Activated CD4-positive, CD25-positive, alpha-beta regulatory T cell (primary cell): ENCODE data around the gene SNRPA.
A peak's percentile ranks its signal among the peaks of the same experiment; 100 is the strongest.

Experiments
- DNase-seq, 4 experiments: peaks; one replicate each; lab custom pipeline; 2025; lab: John Stamatoyannopoulos, UW

The SNRPA gene

DNA sequence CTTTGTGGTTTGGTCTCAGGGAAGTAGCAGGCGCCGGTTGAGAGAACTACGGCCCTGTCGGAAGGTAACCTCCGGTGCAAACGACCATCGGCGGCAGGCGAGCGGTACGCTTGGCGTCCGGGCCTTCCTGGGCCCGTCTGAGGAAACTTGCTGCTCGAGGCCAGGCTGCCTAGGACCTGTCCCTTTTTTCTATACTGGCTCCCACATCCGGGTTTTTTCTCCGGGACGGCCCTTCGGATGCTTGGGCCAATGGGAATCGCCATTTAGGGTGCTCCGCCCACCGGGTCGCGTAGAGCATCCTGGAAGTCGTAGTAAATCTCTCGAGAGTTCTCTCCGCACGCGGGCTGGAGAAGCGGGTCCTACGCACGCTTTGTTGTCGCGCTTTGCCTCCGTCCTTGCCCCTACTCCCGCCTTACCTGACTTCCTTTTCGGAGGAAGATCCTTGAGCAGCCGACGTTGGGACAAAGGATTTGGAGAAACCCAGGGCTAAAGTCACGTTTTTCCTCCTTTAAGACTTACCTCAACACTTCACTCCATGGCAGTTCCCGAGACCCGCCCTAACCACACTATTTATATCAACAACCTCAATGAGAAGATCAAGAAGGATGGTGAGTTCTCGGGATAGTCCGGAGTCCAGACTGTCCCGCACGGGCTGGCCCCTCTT is at the start of gene SNRPA:
TSS of gene SNRPA (plus strand) at position 330 of the 664 bp plus-strand sequence. CDS start at position 536, 206 bp downstream.
- peak; percentile 79 to 90 (median 88) for DNase-seq

DNA sequence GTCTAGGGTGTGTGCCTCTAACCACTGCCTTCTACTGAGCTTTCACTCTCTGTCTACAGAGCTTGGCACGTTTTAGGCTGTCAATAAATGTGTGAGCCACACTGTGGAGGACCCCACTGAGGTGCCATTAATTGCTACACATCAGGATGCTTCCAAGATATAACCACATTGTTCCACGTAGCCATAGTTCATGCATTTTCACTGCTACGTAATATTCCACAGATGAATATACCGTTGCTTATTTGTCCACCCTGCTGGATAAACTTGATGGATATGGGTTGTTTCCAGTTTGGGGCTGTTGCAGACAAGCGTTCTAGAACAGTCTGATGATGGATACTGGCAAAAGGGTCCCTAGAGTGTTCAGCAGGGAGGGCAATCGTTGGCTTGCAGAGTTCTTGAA is 49.2 kb upstream of the SNRPA start:
- DNase-seq = no peak

DNA sequence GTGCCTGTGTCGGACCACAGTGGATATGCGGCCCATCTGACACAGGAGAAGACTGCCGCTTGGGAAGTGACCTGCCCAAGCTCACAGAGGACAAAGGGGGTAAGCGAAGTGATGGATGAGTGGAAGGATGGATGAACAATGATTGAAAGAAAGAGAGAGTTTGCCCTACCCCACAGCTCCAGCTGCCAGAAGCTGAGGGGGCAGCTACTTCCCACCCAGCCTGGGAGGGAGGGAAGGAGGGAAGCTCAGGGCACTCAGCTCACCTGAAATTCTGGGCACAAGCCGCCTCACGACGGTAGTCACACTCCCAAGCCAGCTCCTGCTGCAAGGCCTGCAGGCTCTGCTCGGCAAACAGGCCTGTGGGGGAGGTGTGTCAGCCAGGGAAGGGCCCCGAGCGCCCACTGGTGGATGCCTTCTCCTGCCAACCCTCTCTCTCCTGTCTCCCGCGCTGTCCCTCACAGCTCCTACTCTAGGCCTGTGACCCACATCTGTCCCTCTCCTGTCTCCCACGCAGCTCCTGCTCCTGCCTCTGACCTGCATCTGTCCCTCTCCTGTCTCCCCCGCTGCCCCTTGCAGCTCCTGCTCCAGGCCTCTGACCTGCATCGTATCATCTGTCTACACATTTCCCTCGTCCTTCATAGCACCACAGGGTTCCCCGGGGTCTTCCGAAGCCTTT is 48.5 kb upstream of the SNRPA start:
- DNase-seq = no peak

DNA sequence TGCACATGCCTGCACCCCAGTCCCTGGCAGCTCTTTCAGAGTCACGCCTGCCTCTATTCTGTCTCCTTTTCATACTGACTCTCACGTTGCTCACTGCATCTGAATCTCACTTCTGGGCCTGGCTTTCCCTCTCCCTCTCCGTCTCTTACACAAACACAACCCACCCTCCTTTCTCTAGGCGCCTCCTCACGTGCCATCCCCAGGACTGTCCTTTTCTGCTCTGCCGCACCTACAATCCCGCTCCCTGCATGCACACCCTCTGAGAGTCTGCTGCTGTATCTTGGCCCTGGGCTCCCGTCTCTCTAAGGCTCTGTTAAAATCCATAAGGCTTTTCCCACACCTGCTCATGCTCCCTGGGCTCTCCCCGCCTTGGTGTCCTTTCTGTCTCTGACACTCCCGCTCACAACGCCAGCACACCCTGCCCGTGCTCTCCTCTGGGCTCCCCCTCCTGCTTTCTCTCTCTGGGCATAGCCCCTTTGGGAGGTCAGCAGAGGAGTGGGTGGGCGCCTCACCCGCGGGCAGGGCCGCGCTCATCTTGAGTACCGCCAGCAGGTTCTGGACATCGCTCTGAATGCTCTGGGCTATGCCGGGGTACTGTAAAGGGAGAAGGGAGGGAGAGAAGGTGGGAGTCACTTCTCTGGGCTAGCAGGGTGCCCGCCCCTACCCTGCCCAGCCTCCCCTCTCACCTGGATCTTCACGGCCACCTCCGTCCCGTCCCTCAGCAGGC is 47.8 kb upstream of the SNRPA start:
- no peak for DNase-seq

DNA sequence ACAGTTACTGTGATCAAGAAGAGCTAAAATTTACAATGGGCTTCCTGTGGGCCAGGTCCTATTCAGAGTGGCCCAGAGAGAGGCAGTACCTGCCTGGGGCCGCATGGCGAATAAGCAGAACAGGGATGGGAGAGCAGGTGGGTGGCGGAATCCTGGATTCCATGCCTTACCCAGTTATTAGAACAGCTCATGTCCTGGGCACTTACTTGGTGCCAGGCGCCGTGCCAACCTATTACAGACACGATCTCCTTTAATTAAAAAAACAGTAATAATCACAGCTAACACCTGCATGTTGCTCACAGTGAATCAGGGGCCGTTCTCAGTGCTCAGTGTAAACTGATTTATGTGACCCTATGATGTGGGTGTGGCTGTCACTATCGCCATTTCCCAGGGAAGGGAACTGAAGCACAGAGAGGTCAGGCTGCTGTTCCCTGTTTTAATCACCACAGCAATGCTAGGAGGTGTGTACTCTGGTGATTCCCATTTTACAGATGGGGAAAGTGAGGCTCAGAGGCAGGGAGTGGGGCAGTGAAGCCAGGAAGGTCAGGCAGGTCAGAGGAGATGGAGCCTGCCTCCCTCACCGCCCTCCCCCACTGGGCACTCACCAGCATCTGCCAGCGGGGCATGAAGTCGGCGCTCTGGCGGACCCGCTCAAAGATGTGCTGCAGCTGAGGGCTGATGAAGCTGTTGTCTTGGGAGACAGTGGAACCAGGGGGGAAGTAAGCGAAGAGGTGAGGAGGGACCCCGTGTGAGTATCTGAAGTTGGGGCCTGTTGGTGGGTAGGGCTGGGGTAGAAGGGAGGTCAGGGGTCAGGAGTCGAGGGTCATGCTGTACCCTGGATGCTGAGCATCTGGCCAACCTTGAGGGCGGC is 46.3 kb upstream of the SNRPA start:
- DNase-seq = no peak

DNA sequence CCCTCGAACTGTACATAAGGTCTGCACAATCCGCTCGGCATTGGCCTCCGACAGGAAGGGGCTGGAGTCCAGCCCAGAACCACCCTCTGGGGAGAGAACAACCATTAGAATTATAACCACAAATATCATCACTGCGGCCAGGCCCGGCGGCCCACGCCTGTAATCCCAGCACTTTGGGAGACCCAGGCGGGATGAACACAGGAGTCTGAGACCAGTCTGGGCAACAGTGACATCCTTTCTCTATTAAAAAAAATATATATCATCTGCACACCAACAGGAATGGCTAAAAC is 45.7 kb upstream of the SNRPA start:
- no peak for DNase-seq

DNA sequence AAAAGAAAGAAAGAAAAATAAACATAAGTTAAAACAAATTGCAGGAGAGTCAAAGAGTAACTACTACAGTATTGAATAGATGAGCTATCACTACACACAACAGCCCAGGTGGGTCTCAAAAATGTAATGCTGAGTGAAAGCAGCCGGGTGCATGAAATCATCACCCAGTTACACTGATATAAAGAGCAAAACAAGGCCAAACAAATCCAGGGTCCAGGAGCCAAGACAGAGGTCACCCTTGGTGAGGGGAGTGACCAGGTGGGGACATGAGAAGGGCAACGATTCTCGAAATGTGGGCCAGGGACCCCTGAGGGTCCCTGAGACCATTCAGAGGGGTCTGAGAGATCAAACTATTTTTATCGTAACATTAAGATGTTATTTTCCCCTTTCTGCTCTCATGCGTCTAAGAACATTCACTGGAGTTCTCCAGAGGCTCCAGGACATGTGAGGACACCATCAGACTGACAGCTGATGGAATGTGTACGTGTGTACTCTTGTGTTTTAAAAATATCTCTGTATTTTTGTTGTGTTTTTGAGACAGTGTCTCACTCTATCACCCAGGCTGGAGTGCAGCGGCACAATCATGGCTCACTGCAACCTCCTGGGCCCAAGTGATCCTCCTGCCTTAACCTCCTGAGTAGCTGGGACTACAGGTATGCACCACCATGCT is 44.9 kb upstream of the SNRPA start:
- DNase-seq = no peak

DNA sequence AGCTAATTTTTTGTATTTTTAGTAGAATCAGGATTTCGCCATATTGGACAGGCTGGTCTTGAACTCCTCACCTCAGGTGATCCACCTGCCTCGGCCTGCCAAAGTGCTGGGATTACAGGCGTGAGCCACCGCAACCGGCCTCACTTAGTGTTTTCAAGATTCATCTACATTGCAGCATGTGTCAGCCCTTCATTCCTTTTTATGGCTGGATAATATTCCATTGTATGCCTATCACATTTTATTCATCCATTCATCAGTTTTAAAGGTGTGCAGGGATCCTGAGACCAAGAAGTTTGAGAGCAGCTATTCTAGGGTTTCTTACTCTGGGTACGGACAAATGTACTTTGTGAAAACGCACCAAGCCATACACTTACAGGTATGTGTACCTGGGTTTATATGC is 43.4 kb upstream of the SNRPA start:
- no peak for DNase-seq

DNA sequence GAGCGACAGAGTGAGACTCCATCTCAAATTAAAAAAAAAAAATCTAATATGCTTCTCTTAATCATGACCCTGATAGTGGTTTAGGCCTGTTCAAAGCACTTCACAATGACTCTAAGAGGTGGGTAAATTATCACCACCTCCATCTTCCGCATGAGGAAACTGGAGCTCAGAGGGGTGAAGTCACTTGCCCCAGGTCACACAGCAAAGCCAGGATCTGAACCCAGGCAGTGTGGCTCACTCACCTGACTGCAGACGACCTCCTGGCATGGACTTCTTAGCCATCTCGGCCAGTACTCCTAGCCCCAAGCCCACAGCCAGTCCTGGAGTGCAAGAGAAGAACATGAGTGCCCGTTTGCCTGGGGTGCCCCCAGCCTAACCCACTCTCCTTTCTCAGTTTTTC is 41.2 kb upstream of the SNRPA start:
- DNase-seq = no peak

DNA sequence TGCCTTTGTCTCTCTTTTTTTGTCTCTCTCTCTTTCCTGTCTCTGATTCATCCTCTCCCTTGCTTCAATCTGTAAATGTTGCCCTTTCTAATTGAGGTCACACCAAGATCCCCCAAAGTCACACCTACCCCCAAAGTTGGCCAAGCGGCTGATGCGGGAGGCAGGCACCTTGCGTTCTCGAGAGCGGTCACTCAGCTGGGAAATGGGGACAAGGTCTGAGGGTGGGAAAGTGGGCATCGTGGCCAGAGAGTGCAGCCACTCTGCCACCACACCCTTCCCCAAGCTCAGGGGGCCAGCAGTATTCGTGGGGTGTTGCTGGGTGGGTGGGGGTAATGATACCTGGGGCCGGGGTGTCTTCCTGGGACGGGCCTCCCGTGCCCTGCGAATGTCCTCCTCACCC is 37.1 kb upstream of the SNRPA start:
- no peak for DNase-seq

DNA sequence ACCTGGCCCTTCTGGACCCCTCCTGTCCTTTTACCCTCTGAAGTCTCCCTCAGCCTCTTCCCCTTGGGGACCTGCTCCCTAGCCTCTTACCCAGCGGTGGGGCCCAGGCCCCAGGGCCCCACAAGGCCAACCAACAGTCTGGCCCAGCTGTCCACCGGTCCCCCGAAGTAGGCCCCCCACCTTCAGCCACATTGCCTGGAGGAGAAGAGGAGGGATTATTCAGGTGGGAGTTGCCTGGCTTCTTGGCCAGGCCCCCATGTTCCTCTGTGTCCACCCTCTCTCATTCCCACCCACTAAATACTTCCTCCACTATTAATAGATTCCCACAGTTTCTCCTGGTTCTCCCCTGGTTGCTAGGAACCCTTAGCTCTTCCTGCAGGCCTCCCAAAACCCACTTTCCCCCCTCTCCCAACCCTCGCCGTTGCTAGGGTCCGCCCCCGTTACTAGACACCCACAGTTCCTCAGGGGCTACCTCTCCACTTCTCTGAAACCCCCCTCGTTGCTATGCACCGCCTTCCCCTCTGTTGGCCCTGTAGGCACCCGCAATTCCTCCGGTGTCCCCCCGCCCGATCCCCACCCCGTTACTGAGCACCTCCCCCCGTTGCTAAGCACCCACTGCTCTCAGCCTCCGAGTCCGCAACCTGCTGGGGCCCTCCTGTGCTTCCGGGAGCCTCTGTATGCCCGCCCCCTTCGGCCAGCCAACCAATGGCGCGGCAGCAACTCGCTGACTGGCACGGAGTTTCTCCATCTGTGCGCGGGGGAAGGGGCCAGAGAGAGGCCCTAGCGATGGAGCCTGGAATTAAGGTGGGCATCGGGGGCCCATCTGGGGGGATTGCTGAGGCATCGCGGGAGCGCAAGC is 36.3 kb upstream of the SNRPA start:
- DNase-seq = peak; percentile 75 to 89 (median 83)

DNA sequence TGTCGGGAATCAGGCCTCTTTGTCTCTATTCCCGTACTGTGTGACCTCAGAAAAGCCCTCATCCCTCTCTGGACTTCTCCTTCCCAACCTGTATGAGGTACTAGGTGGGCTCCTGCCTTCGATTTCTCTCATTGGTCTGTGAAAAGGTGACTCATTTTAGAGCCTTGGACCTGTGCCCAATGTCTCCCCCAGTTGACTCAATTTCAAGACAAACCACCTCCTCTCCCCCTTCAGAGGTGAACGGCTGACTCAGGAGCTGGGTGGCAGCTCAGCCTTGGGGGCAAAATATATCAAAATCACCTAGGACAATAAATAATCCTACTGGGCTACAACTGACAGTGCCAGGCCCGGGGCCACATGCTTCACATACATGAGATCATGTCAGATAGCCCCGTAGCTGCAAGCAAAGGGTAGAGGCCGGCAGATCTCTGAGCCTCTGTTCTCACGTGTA is 34.9 kb upstream of the SNRPA start:
- peak in 2 of 4 experiments; percentile 37 to 39 for DNase-seq

DNA sequence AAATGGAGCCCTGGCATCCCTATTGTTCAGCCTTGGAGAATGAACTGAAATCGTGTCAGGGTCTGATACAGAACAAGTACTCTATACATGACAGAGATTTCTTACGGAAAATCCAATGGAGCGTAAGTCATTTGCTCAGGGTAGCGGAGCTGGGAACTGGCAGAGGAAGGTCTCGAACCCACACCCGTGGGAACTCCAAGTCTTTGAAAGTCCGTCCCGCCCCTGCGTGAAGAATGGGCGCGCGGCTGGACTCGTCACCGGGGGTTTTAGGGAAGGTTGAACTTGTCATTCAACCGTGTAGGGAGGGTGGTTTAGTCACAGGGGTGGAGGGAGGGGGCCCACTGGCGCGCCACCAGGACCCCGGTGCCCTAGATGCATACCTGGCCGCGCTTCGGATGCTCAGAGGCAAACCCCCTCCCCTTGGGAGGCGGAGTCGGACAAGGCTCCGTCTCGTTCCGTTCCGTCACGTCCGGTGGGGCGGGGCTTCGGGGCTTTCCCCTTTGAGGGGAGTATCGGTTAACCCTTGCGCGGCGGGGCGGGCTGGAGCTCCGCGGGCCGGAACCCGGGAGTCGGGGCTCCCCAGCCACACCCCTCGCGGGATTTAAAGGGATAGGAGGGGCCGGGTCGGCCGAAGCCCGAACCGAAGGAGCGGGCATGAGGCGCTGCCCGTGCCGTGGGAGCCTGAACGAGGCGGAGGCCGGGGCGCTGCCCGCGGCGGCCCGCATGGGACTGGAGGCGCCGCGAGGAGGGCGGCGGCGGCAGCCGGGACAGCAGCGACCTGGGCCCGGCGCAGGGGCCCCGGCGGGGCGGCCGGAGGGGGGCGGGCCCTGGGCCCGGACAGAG is 34.3 kb upstream of the SNRPA start, which contains the start of the genes COQ8B and ITPKC:
TSS of gene COQ8B (minus strand) at position 405 of the 843 bp plus-strand sequence. CDS start 2,254 bp downstream, outside the sequence.
TSS of gene ITPKC (plus strand) at position 631 of the 843 bp plus-strand sequence. CDS start at position 655, 24 bp downstream.
- DNase-seq = peak; percentile 99 to 100 (median 100)

DNA sequence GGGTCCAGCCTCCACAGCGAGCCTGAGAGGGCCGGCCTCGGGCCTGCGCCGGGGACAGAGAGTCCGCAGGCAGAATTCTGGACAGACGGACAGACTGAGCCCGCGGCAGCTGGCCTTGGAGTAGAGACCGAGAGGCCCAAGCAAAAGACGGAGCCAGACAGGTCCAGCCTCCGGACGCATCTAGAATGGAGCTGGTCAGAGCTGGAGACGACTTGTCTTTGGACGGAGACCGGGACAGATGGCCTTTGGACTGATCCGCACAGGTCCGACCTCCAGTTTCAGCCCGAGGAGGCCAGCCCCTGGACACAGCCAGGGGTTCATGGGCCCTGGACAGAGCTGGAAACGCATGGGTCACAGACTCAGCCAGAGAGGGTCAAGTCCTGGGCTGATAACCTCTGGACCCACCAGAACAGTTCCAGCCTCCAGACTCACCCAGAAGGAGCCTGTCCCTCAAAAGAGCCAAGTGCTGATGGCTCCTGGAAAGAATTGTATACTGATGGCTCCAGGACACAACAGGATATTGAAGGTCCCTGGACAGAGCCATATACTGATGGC is 33.6 kb upstream of the SNRPA start:
- DNase-seq = no peak

DNA sequence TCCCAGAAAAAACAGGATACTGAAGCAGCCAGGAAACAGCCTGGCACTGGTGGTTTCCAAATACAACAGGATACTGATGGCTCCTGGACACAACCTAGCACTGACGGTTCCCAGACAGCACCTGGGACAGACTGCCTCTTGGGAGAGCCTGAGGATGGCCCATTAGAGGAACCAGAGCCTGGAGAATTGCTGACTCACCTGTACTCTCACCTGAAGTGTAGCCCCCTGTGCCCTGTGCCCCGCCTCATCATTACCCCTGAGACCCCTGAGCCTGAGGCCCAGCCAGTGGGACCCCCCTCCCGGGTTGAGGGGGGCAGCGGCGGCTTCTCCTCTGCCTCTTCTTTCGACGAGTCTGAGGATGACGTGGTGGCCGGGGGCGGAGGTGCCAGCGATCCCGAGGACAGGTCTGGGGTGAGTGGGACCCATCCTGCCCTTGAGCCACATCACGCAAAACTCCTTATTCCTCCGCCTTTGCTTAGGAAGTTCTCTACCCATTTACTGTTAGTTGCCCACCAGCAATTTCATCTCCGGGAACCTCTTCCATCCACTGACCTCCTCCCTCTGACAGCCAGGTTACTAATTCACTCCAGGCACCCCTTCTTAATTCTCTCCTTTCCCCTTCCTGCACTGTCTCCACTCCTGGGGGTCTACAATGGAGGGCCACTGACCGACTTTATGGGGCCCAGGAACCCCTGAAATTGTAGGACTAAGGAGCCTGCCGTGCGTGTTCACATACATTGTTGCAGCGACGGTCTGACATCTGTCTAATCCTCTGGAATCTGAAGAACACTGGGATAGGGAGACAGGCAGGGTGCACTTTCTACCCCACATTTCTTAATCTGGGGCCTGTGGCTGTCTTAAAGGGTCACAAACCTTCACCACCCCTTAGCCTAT is 32.9 kb upstream of the SNRPA start:
- DNase-seq = no peak

DNA sequence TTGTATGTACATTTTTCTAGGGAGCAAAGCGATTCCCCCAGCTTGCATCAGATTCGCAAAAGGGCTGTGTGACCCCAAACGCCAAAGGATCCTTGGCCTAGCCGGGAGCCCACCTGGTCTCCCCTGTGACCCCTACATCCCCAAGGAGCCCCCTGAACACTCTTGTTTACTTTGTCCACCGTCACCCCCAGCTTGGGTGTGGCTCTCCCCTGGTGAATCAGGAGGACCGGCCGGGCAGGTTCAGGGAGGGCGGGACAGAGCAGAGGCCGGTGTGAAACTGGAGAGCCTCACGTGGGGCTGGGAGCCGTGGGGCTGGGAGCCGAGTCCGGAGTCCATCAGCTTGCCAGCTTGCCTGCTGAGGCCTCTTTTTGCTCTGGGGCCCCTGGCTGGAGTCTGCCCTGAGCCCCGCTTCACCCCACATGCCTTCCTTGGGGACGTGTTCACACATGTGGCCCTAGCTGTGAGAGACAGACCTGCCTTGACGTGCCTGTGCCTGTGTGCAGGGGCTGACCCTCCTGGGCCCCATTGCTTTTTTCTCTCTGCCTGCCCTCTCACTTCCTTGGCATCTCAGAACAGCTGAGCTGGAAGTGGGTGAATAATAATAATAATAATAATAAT is 32.1 kb upstream of the SNRPA start:
- DNase-seq = no peak

DNA sequence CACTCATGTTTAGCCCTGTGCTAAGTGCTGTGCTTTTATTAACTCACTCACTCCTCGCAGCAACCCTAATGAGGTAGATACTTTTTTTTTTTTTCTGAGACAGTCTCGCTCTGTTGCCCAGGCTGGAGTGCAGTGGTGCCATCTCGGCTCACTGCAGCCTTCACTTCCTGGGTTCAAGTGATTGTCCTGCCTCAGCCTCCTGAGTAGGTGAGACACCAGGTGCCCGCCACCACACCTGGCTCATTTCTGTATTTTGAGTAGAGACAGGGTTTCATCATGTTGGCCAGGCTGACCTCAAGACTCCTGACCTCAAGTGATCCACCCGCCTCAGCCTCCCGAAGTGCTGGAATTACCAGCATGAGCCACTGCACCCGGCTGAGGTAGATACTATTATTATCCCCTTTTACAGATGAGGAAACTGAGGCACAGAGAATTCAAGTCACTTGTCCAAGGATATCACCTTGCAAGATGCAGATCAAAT is 31.5 kb upstream of the SNRPA start:
- DNase-seq = no peak

DNA sequence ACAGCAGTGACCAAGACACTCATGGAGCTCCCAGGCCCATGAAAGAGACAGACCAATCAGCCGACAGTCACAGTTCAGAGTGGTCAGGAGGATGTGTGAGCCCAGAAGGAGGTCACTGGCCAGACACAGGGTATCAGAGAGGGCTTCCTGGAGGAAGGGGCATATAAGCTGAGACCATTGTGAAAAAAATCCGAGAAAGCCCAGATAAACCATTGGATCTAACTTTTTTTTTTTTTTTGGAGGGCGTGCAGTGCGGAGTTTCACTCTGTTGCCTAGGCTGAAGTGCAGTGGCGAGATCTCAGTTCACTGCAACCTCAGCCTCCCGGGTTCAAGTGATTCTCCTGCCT is 29.9 kb upstream of the SNRPA start:
- DNase-seq = no peak
